Measurements from ENCODE around the gene ADGB.

- TF ChIP-seq CTCF (conservative IDR thresholded peaks at IDR 0.05 in 1 of 2, IDR thresholded peaks at IDR 0.05 in 1 of 2; ENCODE audit: low read depth in 1 of 2, low read length in 2 of 2): no peak
- TF ChIP-seq EZH2 (IDR thresholded peaks at IDR 0.05; ENCODE audit: low read length, missing control alignments): no peak
Observed at GRCh38 chr6:146693342-146693741, 94.6 kb downstream of the ADGB start.

Measured in fibroblast of lung (primary cell).